ENCODE results near the gene HOXC6. TPM values are rescaled to one million over a fixed set of nuclear protein-coding genes. Genes with fewer than 3 reads are reported as not detected.

The HOXC6 gene
- total RNA-seq, 2 experiments from 2014 or later: not detected

- H3K9me3 Mint-ChIP-seq: no peaks in the 10 kb centered on the region
- ChIA-PET POLR2A (no interaction called here), CTCF (interaction anchor here (0.7 to 5.6 kb wide), 4 partner anchors 50 to 179 kb away, joined by 3 to 67 read pairs (median 4); partner anchors contain the start of genes HOXC10 and SMUG1)
- intact Hi-C loops (cut with micrococcal nuclease): no loop called here
- ATAC-seq: no peak
- H3K4me1 Mint-ChIP-seq (ENCODE audit: low read depth): peaks cover 14% of the 10 kb centered on the region
- H3K27me3 Mint-ChIP-seq: peaks cover 69% of the 10 kb centered on the region
- no peak overlapping the region for H3K27ac Mint-ChIP-seq
- H3K4me3 Mint-ChIP-seq: no peak overlapping the region
- no peaks in the 10 kb centered on the region for H3K36me3 Mint-ChIP-seq (ENCODE audit: low read depth)
- TF ChIP-seq CTCF (IDR thresholded peaks at IDR 0.05): no peak
- no peak for DNase-seq
Observed at GRCh38 chr12:54034785-54035310, 6.6 kb downstream of the HOXC6 start.

DNA sequence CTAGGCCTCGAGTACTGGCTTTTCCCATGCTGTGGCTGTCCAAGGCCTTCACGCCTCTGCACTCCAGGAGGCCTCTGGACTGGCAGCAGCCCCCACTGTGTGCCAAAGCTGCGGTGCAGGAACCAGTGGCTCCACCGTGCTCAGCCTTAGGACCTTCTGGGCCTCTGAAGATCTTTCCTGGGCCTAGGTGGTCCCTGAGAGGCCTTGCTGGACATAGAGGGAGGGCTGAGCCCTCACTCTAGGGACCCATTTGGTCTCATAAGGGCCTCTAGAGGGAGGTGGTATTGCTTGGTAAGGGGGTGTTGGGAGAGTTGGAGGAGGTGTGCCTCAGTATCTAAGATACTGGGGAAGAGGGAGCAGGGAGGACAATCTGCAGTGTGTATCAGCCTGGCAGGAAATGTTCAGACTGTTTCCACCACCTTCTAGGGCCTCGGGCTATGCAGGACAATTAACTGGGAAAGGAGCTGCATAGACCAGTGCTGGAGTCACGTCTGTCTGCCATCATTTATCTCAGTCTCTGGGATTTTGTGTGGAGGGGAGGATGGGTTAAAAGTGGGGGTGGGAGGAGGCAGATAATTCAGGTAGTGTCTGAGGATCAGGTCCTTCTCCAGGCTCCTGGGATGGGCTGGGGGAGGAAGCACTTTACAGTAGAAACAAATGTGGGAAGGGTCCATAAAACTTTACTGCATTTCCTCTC is 7.5 kb downstream of the HOXC6 start:
- ATAC-seq: no peak
- Mint-ChIP-seq H3K4me3 (no peak overlapping the region), H3K36me3 (ENCODE audit: low read depth) (no peaks in the 10 kb centered on the region), H3K27me3 (peaks cover 69% of the 10 kb centered on the region), H3K9me3 (no peaks in the 10 kb centered on the region), H3K27ac (no peak overlapping the region), H3K4me1 (ENCODE audit: low read depth) (peaks cover 10% of the 10 kb centered on the region)
- intact Hi-C loops (cut with micrococcal nuclease): no loop called here
- ChIA-PET CTCF (interaction anchor here (0.7 to 5.6 kb wide), 4 partner anchors 50 to 179 kb away, joined by 3 to 67 read pairs (median 4); partner anchors contain the start of genes HOXC10 and SMUG1), POLR2A (no interaction called here)
- no peak for TF ChIP-seq CTCF (IDR thresholded peaks at IDR 0.05)
- no peak for DNase-seq

DNA sequence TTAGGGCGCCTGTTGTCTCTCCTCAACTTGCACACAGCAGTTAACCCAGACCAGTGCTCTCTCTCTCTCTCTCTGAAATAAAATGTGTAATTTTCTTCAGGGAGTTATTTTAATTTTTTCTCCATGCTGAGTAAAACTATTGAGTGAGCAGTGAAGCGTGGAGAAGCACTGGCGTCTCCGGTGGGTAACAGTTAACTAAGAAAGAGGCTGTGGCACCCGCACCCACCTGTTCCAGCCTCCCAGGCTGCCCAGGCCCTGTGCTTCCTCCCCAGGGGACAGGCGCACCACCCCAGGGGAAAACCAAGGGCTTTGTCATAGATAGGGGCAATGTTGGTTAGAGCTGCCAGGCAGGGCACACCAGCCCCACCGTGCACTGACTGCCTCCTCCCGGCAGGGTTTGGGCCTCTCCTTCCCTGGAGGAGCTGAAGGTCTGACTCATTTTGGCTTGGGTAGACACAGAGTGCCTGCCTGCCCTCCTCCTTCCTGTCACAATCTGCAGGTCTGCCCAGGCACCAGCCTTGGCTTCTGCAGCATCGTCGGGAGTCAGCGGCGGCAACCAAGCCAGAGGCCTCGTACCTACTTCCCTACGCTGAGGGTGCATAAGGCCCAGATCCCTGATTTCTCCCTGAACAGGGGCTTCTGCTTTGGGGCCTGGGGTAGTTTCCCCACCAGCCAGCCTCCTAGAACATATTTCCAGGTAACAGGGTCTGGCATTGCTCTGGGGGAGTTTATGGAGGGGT is 8.6 kb downstream of the HOXC6 start:
- no peak for TF ChIP-seq CTCF (IDR thresholded peaks at IDR 0.05)

GRCh38 chr12:54037360-54038283 is 9.4 kb downstream of the HOXC6 start:
- H3K4me1 Mint-ChIP-seq (ENCODE audit: low read depth): peaks cover 8% of the 10 kb centered on the region
- POLR2A ChIA-PET: interaction anchor here (2.0 kb wide), 1 partner anchor 152 kb away, joined by 5 read pairs; the partner anchor contains the start of gene SMUG1
- CTCF ChIA-PET: interaction anchor here (0.9 to 1.7 kb wide), 6 partner anchors 32 to 177 kb away, joined by 3 to 4 read pairs (median 3); partner anchors contain the start of gene HOXC10
- H3K4me3 Mint-ChIP-seq: no peak overlapping the region
- H3K27ac Mint-ChIP-seq: no peak overlapping the region
- ATAC-seq: no peak
- peaks cover 63% of the 10 kb centered on the region for H3K27me3 Mint-ChIP-seq
- no peaks in the 10 kb centered on the region for H3K9me3 Mint-ChIP-seq
- H3K36me3 Mint-ChIP-seq (ENCODE audit: low read depth): no peaks in the 10 kb centered on the region
- DNase-seq: no peak
- intact Hi-C loops (cut with micrococcal nuclease): no loop called here
- no peak for TF ChIP-seq CTCF (IDR thresholded peaks at IDR 0.05)

More for the DNA sequence above, 8.6 kb downstream of the HOXC6 start:
- ATAC-seq (peak; percentile 51), DNase-seq (no peak)
- Mint-ChIP-seq H3K9me3 (no peaks in the 10 kb centered on the region), H3K27me3 (peaks cover 66% of the 10 kb centered on the region), H3K27ac (no peak overlapping the region), H3K4me3 (no peak overlapping the region), H3K4me1 (ENCODE audit: low read depth) (peaks cover 10% of the 10 kb centered on the region), H3K36me3 (ENCODE audit: low read depth) (no peaks in the 10 kb centered on the region)
- CTCF ChIA-PET: no interaction called here
- intact Hi-C loops (cut with micrococcal nuclease): no loop called here
- POLR2A ChIA-PET: no interaction called here
